Measurements from ENCODE around the gene ICE1. TPM values are rescaled to one million over a fixed set of nuclear protein-coding genes. Genes with fewer than 3 reads are reported as not detected.

Gene ICE1
- total and polyA plus RNA-seq, 9 of the 15 experiments (the other 6 are each of a cell fraction or from before 2014, with no cell fraction given) = 4.9 to 47.4 (median 28.2) TPM

DNA sequence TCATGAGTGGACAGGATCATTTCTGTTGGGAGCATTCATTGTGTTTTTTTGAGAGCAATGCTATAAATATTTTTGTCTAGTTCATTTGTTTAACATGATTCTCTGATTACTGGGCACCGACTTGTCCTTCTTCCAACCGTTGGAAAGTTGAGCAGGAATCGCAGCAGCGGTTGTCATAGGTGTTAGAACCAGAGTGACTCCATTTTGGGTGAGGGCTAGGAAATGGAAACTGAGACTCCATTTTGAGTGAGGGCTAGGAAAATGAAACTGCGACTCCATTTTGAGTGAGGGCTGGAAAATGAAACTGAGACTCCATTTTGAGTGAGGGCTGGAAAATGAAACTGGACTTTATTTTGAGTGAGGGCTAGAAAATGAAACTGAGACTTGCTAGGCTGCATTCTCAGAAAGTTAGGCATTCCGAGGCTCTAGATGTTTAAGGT, 100.6 kb downstream of the ICE1 start (continued):
- TF ChIP-seq, protein P1, sequence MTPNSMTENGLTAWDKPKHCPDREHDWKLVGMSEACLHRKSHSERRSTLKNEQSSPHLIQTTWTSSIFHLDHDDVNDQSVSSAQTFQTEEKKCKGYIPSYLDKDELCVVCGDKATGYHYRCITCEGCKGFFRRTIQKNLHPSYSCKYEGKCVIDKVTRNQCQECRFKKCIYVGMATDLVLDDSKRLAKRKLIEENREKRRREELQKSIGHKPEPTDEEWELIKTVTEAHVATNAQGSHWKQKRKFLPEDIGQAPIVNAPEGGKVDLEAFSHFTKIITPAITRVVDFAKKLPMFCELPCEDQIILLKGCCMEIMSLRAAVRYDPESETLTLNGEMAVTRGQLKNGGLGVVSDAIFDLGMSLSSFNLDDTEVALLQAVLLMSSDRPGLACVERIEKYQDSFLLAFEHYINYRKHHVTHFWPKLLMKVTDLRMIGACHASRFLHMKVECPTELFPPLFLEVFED (CRISPR knock-in tag; conservative IDR thresholded peaks at IDR 0.05) = peak; percentile 99
- TF ChIP-seq TAF9B (IDR thresholded peaks at IDR 0.05; ENCODE audit: partially characterized antibody) = no peak
- TF ChIP-seq, protein P2, sequence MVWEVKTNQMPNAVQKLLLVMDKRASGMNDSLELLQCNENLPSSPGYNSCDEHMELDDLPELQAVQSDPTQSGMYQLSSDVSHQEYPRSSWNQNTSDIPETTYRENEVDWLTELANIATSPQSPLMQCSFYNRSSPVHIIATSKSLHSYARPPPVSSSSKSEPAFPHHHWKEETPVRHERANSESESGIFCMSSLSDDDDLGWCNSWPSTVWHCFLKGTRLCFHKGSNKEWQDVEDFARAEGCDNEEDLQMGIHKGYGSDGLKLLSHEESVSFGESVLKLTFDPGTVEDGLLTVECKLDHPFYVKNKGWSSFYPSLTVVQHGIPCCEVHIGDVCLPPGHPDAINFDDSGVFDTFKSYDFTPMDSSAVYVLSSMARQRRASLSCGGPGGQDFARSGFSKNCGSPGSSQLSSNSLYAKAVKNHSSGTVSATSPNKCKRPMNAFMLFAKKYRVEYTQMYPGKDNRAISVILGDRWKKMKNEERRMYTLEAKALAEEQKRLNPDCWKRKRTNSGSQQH (CRISPR knock-in tag; IDR thresholded peaks at IDR 0.05) = peak; percentile 99
- TF ChIP-seq GABPB2 (CRISPR knock-in tag; conservative IDR thresholded peaks at IDR 0.05) = peak; percentile 85
- TF ChIP-seq CBX3 (IDR thresholded peaks at IDR 0.05; ENCODE audit: borderline replicate concordance in 1 of 2, low read length in 2 of 2) = 0 out of 3 replicates have a peak, but pooled peaks of 1 of the 2 experiments have one; percentile 37
- TF ChIP-seq HCFC1 (IDR thresholded peaks at IDR 0.05; ENCODE audit: low read depth, low read length) = peak; percentile 78
- TF ChIP-seq, protein P3, sequence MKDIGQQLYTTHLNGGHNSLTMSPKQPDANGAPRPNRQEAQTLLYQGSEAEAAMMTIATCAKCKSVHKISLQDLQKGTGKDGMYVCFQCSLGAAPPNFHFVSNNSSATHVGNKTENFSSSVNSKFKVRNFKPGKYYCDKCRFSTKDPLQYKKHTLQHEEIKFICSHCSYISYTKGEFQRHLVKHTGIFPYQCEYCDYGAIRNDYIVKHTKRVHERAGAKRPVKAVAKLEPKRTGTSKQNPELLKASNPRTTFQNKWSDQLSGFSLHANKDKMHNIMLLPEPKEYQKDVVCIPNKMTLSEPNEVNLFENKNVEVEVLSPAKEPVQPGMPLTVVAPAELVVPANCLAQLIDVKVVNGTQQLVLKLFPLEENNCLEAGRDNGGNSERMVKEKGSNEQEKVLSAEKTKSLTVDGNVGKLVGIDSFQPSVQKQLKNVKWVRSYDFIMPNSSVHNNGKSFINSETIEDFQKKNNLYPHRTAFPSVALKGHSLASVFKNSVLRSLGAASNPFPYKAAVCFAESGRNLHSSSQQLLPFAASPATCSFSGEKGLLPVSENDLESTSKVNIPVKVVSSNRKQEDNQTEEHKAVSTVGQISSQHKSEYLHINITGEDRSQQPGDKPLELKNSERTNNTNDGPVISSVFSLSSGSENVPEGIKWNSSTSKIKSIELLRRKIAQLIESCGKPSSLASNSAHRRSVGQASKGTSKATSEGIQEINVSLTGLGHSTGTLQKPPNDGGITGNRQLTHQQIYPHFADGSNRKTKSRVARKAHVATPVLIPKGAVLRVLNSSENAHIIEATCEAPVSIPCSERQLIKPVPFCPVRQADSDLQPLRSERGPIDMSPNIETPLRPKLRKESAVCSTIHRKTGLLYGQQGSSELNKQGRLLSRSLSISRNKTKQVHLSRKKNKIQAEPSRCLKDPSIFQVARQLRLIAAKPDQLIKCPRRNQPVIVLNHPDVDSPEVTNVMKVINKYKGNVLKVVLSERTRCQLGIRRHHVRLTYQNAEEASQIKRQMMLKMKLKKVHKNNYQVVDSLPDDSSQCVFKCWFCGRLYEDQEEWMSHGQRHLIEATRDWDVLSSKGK (CRISPR knock-in tag; IDR thresholded peaks at IDR 0.05) = peak; percentile 86
- peak; percentile 84; the same call in 1 of the 2 replicates for TF ChIP-seq HMG20B (CRISPR knock-in tag; IDR thresholded peaks at IDR 0.05)
- no peak for TF ChIP-seq TARDBP (IDR thresholded peaks at IDR 0.05)
- TF ChIP-seq, protein P4, sequence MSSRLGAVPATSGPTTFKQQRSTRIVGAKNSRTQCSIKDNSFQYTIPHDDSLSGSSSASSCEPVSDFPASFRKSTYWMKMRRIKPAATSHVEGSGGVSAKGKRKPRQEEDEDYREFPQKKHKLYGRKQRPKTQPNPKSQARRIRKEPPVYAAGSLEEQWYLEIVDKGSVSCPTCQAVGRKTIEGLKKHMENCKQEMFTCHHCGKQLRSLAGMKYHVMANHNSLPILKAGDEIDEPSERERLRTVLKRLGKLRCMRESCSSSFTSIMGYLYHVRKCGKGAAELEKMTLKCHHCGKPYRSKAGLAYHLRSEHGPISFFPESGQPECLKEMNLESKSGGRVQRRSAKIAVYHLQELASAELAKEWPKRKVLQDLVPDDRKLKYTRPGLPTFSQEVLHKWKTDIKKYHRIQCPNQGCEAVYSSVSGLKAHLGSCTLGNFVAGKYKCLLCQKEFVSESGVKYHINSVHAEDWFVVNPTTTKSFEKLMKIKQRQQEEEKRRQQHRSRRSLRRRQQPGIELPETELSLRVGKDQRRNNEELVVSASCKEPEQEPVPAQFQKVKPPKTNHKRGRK (tag; IDR thresholded peaks at IDR 0.05) = peak; percentile 66
- TF ChIP-seq, protein P5, sequence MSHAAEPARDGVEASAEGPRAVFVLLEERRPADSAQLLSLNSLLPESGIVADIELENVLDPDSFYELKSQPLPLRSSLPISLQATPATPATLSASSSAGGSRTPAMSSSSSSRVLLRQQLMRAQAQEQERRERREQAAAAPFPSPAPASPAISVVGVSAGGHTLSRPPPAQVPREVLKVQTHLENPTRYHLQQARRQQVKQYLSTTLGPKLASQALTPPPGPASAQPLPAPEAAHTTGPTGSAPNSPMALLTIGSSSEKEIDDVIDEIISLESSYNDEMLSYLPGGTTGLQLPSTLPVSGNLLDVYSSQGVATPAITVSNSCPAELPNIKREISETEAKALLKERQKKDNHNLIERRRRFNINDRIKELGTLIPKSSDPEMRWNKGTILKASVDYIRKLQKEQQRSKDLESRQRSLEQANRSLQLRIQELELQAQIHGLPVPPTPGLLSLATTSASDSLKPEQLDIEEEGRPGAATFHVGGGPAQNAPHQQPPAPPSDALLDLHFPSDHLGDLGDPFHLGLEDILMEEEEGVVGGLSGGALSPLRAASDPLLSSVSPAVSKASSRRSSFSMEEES (CRISPR knock-in tag; IDR thresholded peaks at IDR 0.05) = peak; percentile 41
- no peak for TF ChIP-seq SAP30 (IDR thresholded peaks at IDR 0.05; ENCODE audit: borderline replicate concordance, insufficient read depth, low read depth, low read length, poor library complexity, severe bottlenecking)
- TF ChIP-seq KDM4B (IDR thresholded peaks at IDR 0.05; ENCODE audit: borderline replicate concordance in 2 of 2, low read depth in 1 of 2) = no peak
- TF ChIP-seq FOSL1 (tag; conservative IDR thresholded peaks at IDR 0.05) = peak; percentile 64
- TF ChIP-seq, protein P6, sequence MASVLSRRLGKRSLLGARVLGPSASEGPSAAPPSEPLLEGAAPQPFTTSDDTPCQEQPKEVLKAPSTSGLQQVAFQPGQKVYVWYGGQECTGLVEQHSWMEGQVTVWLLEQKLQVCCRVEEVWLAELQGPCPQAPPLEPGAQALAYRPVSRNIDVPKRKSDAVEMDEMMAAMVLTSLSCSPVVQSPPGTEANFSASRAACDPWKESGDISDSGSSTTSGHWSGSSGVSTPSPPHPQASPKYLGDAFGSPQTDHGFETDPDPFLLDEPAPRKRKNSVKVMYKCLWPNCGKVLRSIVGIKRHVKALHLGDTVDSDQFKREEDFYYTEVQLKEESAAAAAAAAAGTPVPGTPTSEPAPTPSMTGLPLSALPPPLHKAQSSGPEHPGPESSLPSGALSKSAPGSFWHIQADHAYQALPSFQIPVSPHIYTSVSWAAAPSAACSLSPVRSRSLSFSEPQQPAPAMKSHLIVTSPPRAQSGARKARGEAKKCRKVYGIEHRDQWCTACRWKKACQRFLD (CRISPR knock-in tag; IDR thresholded peaks at IDR 0.05) = peak; percentile 100

Data from K562 (cell line).